G401 (cell line): Measurements from ENCODE around the gene THSD7B. TPM values are rescaled to one million over a fixed set of nuclear protein-coding genes. Genes with fewer than 3 reads are reported as not detected.
"Not testable (repeated sequence)": the region's sequence is repeated elsewhere in the genome, so short reads cannot be mapped to it uniquely, and the experiment has no call there.

Source experiments
- DNase-seq: peaks from one replicate; pipeline ENCODE4 v3.0.0-alpha.2; 2015; ENCODE audit warnings: low spot score
- in situ Hi-C: cut with HindIII; loops from 2 replicates; pipeline ENCODE4 v1.10.0; 2016; ENCODE audit warnings: low sequenced_read_pairs, mixed read lengths
- total RNA-seq: library from RNA; depleted of rRNA; stranded (reverse); fragments of >200 nt; shearing (Covaris generic); gene quantifications from 2 replicates; pipeline ENCODE4 v1.2.3, GENCODE V29; 2014

The THSD7B gene
- total RNA-seq, 1 experiment from 2014 or later, result not detected

DNA sequence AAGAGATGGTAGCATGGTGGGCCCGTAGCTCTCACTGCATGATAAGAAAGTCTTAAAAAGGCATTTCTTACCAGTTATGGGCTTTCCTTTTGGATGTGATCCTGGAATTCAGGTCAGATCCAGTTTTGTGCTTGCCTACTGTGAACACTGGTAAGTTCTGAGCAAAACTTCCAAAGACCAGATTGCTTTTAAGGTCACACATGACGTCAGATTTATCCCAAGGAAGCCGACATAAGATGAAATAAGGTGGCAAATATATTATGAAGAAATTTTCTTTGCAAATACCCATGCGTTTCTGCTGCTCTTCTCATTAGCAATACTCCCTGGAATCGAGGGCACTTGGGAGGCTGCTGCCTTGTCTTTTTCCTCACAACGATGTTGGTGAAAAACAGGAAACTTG, 782.5 kb downstream of the THSD7B start:
- DNase-seq, result no peak
- in situ Hi-C loops, result no loop called here

DNA sequence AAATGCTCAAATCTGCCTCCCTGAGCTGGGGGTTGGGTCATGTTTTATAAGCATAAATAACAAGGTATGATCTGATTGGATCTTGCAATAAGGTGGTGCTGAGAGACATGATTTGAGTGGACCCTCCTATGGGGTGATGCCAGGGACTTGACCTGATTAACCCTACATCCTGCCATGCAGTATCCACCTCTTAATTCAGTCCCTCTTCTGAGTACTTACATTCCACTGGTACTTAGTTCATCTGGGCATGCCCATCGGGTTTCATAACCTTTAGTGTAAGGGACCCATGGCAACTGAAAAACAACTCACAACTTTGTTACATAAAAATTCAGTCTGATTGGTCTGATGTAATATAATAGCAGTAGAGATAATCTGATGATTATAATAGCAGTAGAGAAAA, 801.0 kb downstream of the THSD7B start:
- no peak for DNase-seq
- in situ Hi-C loops, result no loop called here

DNA sequence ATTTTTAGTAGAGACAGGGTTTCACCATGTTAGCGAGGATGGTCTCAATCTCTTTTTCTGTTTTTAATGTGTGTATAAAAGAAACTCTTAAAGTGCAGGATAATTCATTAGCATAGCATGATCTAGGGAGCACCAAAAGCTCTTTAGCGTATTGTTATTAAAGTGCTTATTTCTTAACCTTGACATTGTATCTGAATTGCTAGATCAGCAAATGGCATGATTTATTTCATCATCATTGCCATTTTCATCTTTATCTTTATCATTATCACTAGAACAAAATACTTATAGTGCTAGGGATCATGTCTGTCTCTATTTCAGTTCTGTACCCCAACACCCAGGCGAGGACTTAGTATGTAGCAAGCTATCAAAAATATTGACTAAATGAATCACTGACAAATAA, 805.1 kb downstream of the THSD7B start:
- DNase-seq, result no peak
- in situ Hi-C loops, result no loop called here

DNA sequence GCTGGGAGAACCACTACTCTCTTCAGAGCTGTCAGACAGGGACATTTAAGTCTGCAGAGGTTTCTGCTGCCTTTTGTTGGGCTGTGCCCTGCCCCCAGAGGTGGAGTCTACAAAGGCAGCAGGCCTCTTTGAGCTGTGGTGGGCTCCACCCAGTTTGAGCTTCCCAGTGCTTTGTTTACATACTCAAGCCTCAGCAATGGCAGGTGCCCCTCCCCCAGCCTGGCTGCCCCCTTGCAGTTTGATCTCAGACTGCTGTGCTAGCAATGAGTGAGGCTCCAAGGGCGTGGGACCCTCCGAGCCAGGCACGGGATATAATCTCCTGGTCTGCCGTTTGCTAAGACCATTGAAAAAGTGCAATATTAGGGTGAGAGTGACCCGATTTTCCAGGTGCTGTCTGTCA, 822.5 kb downstream of the THSD7B start:
- in situ Hi-C loops, DNase-seq: not testable (repeated sequence)

DNA sequence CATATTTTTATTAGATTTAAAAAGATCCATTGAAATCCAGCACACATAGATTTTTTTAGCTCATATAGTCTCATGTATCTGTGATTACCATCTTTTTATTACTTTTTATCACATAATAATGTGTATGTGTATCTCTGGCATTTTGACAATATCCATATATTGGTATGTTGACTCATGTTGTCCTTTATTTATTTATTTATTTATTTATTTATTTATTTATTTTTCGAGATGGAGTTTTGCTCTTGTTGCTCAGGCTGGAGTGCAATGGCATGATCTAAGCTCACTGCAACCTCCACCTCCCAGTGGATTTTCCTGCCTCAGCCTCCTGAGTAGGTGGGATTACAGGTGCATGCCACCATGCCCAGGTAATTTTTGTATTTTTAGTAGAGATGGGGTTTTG, 823.2 kb downstream of the THSD7B start:
- DNase-seq, in situ Hi-C loops: not testable (repeated sequence)

DNA sequence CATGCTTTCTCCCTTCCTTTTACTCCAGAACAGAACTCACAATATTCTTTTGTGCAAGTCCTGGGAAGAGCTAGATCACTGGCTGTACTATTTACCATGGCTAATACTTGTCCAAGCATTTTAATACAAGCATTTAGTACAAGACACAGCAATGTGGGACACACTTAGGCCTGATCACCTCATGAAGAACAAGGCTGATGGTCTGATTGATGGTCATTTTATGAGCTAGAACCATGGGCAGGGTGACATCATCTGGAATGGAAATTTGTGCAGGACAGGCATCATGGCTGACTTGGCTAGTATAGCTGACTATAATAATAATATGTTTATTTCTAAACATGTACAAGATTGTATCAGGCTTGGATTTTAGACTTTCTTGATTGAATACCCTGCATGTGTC, 824.8 kb downstream of the THSD7B start:
- in situ Hi-C loops, result no loop called here

DNA sequence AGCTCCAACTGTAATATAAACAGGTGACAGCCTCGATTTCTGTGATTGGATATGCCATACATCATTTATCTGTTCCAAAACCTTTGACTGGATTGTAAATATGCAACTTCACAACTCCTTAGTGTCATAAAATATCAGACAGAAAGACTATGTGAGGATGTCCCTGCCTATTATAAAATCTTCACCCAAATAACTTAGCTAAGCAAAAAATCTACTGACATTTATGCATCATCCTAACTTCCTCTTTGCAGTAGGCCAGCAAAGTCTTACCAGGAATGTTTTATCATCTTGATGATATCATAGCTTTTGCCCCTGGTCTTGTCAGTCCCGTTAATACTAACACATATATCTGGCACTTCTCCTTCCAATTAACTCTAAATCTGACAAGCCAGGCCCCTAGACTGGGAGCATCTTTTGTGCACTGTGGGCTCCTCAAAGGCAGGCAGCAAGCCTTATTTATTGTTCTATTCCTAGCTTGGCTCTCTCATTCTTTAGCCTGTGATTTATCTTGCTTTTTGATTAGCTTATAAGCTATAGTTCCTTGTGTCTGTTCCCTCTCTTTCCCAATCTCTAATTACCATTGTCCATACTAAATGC, 842.5 kb downstream of the THSD7B start:
- DNase-seq, result no peak
- in situ Hi-C loops, result no loop called here

More for the DNA sequence above, 824.8 kb downstream of the THSD7B start:
- DNase-seq, result no peak

DNA sequence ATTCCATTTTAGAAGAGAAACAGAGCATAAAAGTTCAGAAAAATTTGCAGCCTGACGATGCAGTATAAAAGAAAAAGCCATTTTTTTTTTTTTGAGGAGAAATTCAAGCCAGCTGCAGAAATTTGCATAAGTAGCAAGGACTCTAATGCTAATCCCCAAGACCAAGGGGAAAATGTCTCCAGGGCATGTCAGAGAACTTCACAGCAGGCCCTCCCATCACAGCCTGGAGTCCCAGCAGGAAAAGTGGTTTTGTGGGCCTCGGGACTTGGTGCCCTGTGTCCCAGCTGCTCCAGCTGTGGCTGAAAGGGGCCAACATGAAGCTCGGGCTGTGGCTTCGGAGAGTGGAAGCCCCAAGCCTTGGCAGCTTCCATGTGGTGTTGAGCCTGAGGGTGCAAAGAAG, 873.6 kb downstream of the THSD7B start:
- no peak for DNase-seq
- in situ Hi-C loops, result no loop called here

DNA sequence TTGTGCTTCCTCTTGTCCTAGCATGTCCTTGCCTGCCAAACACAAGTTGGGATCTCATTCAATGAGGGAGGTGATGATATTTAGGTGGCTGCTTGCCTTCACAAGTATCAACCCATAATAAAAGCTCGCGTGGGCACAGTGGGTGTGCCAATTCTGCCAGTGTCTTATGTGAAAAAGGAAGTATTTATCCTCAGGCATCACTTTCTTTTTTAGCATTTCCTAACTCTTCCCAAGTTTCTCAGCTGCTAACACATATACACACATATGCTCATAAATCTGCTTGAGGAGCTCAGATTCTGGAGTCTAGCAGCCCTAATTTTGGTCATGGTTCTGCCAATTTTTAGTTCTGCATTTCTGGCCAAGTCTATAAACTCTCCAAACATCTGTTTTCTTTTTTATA, 879.4 kb downstream of the THSD7B start:
- in situ Hi-C loops, result no loop called here
- no peak for DNase-seq

DNA sequence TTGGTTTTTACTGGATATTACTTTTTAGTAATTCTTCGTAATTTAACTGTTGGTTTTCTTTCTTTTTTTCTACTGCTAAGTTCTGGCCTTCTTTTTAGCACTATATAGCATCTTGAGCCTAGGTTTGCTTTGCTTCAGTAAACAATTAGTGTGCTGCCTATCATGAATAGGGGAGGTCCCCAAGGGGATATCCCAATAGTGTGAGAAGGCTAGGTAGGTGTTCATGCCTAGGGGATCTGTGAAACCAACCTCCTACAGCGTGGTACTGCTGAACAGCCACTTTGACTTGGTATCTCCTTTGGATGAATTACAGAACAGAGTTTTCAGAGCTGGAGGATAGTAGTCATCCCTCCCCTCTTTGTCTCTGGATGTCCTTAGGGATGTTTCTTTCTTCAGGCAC, 888.7 kb downstream of the THSD7B start:
- in situ Hi-C loops, result no loop called here
- no peak for DNase-seq

DNA sequence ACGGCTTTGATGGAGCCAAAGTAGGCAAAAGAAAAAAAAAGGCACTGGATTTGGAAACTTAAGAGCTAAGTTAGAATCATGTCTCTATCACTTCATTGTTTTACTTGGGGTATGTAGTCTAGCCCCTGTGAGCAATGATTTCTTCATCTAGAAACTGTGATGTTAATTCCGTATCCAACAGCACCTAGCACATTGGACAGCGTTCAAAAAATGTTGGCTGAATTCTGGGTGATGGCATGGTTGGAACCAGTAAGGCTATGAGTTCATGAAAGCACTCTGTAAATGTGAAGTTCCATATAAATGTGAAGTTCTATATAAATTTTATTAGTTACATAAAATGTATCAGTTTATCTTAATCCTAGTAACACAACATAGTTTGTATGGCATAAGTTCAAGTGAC, 890.5 kb downstream of the THSD7B start:
- in situ Hi-C loops, result no loop called here
- no peak for DNase-seq

DNA sequence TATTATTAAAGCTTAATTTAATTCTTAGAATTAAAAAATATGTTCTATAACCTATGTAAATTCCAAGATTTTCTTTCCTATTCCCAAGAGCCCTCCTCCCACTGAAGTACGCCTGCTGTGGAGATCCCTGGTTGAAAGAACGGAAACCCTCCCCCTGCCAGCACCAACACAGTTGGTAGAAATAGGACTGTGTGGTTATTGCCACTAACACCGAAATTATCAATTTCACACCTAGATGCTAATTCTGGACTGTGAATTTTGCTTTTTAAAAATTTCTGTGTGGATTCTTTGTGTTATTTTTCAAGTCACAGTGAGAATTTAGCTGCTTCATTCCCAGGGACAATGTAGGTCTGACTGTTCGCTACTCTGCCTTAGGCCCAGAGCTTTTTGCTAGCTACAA, 893.1 kb downstream of the THSD7B start:
- DNase-seq, result no peak
- in situ Hi-C loops, result no loop called here

DNA sequence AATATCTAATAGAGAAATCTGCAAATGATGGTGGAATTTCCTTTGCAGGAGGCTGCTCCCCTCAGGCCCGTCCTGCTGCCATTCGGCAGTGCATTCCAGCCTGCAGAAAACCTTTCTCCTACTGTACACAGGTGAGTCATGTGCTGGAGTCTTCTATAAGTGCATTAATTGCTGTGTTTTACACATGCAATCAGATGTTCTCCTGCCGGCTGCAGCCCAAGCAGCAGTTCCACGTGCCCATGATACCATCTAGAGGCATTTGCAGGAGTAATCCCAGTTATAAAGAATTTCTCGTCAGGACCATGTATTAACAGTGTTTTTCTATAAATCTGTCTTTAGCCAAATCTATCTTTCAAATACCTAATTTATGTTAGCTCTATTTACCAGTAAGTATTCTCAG, 894.3 kb downstream of the THSD7B start:
- DNase-seq, result peak; percentile 6
- in situ Hi-C loops, result no loop called here

DNA sequence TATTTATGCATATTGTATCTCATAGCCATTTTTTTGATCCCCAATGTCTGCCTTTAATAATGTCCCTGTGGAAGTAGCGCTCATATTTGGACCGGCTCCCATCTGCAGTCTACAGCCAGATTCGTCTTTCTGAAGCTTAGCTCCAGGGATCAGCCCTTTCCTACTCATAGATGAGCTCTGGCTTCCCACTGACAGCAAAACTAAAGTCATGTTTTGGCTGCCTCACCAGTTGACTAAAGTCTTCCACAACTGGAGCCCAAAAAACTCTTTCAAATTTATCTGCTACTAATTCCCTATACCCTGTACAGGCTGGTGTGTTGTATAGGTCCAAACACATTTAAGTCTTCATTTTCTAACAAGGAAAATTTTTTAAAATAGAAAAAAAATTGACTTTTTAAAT, 904.8 kb downstream of the THSD7B start:
- no peak for DNase-seq
- in situ Hi-C loops, result no loop called here

DNA sequence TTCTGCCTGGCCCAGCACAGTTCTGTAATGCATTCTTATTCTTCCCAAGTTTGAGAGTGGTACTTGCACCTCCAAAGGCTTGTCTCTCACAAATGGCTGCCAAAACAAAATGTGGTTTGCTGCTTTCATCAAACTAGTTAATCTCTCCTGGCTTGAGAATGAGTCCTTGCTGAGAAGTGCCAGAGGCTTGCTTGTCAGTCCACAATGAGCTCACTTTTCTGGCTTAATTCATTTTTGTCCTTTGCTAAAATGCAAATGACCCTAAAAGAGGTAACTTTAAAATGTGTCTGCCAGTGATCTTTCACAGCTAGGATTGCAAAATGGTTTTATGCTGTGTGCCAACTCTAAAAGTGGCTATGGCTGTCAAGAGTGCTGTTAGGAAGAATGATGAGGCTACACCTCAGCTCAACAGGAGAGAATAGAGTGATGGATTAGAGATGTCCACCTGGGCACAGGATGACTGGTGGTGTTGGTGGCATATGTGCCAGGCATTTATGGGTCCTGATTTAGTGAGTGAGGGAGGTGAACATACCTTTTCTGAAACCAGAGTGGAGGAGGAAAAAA, 907.7 kb downstream of the THSD7B start:
- in situ Hi-C loops, result no loop called here
- no peak for DNase-seq

DNA sequence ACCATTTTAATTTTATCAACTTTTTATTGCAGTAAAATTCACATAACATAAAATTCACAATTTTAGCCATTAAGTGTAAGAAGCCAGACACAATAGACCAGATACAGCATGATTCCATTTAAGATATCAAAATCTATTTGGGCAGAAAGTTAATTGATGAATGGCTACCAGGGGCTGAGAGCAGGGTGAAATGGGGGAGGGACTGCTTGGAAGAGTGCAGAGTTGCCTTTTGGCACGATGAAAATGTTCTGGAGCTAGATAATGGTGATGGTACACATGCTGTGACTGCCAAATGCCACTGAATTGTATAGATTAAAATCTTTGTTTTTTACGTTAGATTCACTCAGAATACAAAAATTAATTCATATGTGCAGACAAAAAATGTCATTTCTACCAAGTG, 909.6 kb downstream of the THSD7B start:
- DNase-seq, result no peak
- in situ Hi-C loops, result no loop called here

DNA sequence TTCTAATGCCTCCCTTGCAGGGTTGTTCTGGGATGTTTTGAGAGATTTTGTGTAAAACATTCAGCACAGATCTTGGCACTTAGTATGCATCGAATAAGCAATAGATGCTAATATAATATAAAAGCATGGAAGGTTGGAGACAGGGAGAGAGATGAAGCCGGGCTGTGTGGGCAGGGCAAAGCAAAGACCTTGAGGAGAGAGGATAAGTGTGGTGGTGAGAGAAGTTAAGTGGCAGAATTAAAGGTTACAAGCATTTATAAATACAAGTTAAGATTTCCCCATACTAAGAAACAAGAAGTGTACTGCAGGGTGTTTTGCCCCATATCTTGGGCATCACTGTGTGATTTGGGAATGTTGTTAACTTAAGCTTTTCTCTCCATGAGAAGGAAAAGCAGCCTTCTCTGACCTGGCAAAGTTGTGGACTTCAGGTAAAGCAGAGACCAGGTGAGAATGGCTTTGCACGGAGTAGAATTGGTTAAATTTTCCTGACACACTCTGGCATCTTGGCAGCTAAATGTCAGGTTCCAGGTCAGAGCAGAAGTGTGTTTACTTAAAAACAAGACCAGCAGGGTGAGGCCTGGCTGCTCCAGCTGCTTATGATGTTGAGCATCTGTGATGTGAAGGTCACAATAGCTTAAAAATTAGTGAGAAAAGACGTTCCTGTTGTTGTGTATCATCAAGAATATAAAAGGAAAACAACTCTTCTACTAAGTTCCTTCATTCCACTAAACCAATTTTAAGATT, 910.4 kb downstream of the THSD7B start:
- DNase-seq, result no peak
- in situ Hi-C loops, result no loop called here

DNA sequence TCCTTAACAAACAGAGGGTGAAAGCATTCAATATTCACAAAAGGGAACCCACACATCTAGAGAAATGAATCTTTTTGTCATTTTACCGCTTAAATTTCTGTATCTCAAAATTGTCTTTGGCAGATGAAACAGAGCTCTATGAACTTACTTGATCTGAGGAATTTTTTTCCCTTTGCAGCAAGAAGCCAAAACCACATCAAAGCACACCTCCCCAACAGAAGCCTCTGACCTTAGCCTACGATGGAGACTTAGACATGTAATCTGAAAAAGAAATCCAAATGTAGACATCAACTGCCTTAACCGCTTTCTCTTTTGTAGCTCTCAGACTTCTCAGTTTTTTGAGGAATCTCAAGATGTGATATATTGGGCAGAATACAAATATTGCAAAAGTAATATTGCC, 911.0 kb downstream of the THSD7B start:
- in situ Hi-C loops, result no loop called here
- no peak for DNase-seq

DNA sequence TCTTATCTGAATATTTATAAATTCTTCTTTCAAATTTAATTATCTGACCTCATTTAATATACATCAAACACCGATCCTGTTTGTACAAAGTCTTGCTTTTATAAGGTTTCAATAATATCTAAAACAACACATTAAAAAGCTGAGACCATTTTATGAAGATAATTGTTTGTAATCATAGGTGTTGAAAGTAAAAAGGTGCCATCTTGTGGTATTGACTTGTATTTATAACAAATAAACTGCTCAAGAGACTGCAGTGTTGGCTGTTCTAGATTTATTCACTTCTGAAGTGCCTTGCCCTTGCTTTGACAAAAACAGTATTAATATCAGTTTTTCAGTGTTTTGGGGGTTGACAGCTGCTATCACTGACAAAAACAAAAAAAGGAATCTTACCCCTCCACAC, 912.1 kb downstream of the THSD7B start:
- in situ Hi-C loops, result no loop called here
- no peak for DNase-seq

DNA sequence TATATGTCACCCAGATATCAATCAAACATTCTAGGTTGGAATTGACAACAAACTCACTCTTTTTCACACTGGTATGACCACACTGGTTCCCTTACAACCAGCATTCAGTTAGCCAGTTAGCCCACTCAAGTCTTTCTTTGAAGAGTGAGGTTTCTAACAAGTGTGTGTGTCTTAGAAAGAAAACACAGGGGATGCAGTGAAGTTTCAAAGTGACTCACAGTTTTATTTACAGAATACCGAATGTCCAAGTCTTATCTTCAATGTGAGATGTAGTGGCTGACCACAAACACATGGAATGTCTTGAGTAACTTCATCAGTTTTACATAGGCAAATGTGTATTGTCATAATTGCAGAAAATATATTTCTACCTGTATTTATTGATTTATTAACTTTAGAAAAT, 924.2 kb downstream of the THSD7B start:
- in situ Hi-C loops, result no loop called here
- DNase-seq, result no peak

DNA sequence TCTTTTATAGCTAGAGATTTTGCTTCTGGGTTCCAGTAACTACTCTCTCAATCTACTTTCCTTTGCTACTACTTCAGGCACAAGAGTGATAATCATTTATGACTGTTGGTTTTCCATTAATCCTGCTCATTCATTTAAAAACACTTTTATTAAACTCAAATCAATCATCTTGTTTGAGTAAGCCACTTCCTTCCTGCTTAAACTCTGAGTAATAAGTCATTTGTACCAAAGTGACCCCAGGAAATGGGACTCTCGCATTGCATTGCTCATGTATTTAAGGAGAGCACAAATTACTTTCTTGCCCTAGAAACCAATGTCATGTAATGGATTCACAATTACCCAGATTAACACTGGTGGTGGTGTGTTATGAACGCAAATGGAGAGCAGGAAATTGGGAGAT, 928.2 kb downstream of the THSD7B start:
- DNase-seq, result no peak
- in situ Hi-C loops, result no loop called here
